ENCODE results near the gene AAMP. TPM values are rescaled to one million over a fixed set of nuclear protein-coding genes. Genes with fewer than 3 reads are reported as not detected.

The AAMP gene
- total RNA-seq, 1 experiment from 2014 or later: 125 TPM

GRCh38 chr2:218292048-218293014, 22.4 kb upstream of the AAMP start, which contains the start of gene TMBIM1 (continued):
- TF ChIP-seq ZNF232 (CRISPR knock-in tag; IDR thresholded peaks at IDR 0.05) (no peak), ZSCAN18 (CRISPR knock-in tag; IDR thresholded peaks at IDR 0.05) (no peak), TEAD4 (CRISPR knock-in tag; IDR thresholded peaks at IDR 0.05) (no peak), SMAD4 (CRISPR knock-in tag; IDR thresholded peaks at IDR 0.05) (no peak), SP1 (CRISPR knock-in tag; conservative IDR thresholded peaks at IDR 0.05) (peak; percentile 79), CBFB (CRISPR knock-in tag; IDR thresholded peaks at IDR 0.05; ENCODE audit: low read depth) (no peak), ZNF138 (CRISPR knock-in tag; conservative IDR thresholded peaks at IDR 0.05) (no peak), CREM (CRISPR knock-in tag; IDR thresholded peaks at IDR 0.05) (no peak), FOXJ3 (CRISPR knock-in tag; IDR thresholded peaks at IDR 0.05; ENCODE audit: borderline replicate concordance) (no peak), TP53 (CRISPR knock-in tag; IDR thresholded peaks at IDR 0.05) (no peak), NR2C2 (CRISPR knock-in tag; IDR thresholded peaks at IDR 0.05) (no peak), PRDM15 (CRISPR knock-in tag; IDR thresholded peaks at IDR 0.05) (peak; percentile 35; the same call in 1 of the 2 replicates), NR3C1 (CRISPR knock-in tag; conservative IDR thresholded peaks at IDR 0.05; ENCODE audit: low read depth) (no peak), NR1H2 (CRISPR knock-in tag; IDR thresholded peaks at IDR 0.05) (no peak), ZNF512 (CRISPR knock-in tag; IDR thresholded peaks at IDR 0.05; ENCODE audit: borderline replicate concordance) (no peak), E2F5 (CRISPR knock-in tag; IDR thresholded peaks at IDR 0.05) (no peak), RORB (CRISPR knock-in tag; IDR thresholded peaks at IDR 0.05) (no peak), CDX4 (CRISPR knock-in tag; IDR thresholded peaks at IDR 0.05; ENCODE audit: borderline replicate concordance) (no peak), CTCF (IDR thresholded peaks at IDR 0.05) (peak; percentile 89), STAT6 (CRISPR knock-in tag; conservative IDR thresholded peaks at IDR 0.05; ENCODE audit: low read depth) (no peak)
- TF ChIP-seq, protein P1, sequence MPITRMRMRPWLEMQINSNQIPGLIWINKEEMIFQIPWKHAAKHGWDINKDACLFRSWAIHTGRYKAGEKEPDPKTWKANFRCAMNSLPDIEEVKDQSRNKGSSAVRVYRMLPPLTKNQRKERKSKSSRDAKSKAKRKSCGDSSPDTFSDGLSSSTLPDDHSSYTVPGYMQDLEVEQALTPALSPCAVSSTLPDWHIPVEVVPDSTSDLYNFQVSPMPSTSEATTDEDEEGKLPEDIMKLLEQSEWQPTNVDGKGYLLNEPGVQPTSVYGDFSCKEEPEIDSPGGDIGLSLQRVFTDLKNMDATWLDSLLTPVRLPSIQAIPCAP (CRISPR knock-in tag; IDR thresholded peaks at IDR 0.05): no peak
- TF ChIP-seq, protein P2, sequence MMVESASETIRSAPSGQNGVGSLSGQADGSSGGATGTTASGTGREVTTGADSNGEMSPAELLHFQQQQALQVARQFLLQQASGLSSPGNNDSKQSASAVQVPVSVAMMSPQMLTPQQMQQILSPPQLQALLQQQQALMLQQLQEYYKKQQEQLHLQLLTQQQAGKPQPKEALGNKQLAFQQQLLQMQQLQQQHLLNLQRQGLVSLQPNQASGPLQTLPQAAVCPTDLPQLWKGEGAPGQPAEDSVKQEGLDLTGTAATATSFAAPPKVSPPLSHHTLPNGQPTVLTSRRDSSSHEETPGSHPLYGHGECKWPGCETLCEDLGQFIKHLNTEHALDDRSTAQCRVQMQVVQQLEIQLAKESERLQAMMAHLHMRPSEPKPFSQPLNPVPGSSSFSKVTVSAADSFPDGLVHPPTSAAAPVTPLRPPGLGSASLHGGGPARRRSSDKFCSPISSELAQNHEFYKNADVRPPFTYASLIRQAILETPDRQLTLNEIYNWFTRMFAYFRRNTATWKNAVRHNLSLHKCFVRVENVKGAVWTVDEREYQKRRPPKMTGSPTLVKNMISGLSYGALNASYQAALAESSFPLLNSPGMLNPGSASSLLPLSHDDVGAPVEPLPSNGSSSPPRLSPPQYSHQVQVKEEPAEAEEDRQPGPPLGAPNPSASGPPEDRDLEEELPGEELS (CRISPR knock-in tag; IDR thresholded peaks at IDR 0.05): no peak
